Natural killer cell treated with Interleukin-12 subunit alpha and Interleukin-12 subunit beta and Interleukin-15 and Interleukin-18, amount 100 ng/mL, for 72 hours (primary cell): ENCODE results near the gene ADAMTS2. TPM values are rescaled to one million over a fixed set of nuclear protein-coding genes. Genes with fewer than 3 reads are reported as not detected.

Source experiments
- ATAC-seq, 2 donors: fragments of 150-1000 bp; cut with Tn5 transposase in 1 of 2; sonication (Bioruptor Pico), chemical (Tn5 transposase) in 1 of 2; 2 replicates each; pipeline ENCODE4 v1.10.0; 2021
- DNase-seq: peaks from one replicate; pipeline ENCODE4 v3.0.0; 2022; ENCODE audit warnings: low spot score
- H3K27ac Mint-ChIP-seq, 2 donors: 1 replicate in 1 of 2; 2 replicates in 1 of 2; pipeline ENCODE4 v1.8.0; 2022; ENCODE audit warnings: mixed read lengths in 2 of 2, mild to moderate bottlenecking in 1 of 2, moderate library complexity in 1 of 2
- H3K27me3 Mint-ChIP-seq, 2 donors: 1 replicate in 1 of 2; 2 replicates in 1 of 2; pipeline ENCODE4 v1.8.0; 2022; ENCODE audit warnings: mixed read lengths in 2 of 2
- H3K36me3 Mint-ChIP-seq: one replicate; pipeline ENCODE4 v1.8.0; 2022; ENCODE audit warnings: mixed read lengths
- H3K4me1 Mint-ChIP-seq, 2 donors: 1 replicate in 1 of 2; 2 replicates in 1 of 2; pipeline ENCODE4 v1.8.0; 2022; ENCODE audit warnings: low read depth in 2 of 2, mixed read lengths in 2 of 2, mild to moderate bottlenecking in 1 of 2
- H3K4me3 Mint-ChIP-seq: one replicate; pipeline ENCODE4 v1.8.0; 2022; ENCODE audit warnings: mixed read lengths
- H3K9me3 Mint-ChIP-seq: 2 replicates; pipeline ENCODE4 v1.8.0; 2022; ENCODE audit warnings: mixed read lengths
- total RNA-seq, 2 donors: library from RNA; stranded (reverse); gene quantifications; one replicate each; pipeline ENCODE4 v1.2.3, GENCODE V29; 2022

ADAMTS2 gene
- total RNA-seq, 2 donors from 2014 or later, result not detected

DNA sequence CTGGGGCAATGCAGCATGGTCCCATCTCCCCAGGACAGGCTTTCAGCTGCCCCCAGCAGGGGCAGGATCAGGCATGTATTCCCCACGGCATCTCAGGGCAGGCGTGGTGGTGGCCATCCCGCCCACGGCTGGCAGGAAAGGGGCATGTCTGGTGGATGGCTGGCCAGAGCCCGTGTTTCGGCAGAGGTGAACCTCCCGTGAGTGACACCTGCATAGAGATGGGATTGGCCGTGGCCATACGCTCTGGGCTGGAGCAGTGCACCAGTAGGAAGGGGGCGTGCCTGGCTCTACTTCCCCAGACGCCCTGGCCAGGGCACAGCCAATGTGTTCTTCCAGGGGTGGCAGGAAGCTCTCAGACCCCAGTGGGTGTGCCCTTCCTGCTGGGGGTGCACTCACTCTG is 146.0 kb downstream of the ADAMTS2 start:
- no peaks in the 10 kb centered on the region for H3K9me3 Mint-ChIP-seq
- H3K27me3 Mint-ChIP-seq, result no peaks in the 10 kb centered on the region
- no peak overlapping the region for H3K27ac Mint-ChIP-seq
- ATAC-seq (no peak), DNase-seq (no peak)
- H3K36me3 Mint-ChIP-seq, result no peaks in the 10 kb centered on the region
- no peaks in the 10 kb centered on the region for H3K4me1 Mint-ChIP-seq
- H3K4me3 Mint-ChIP-seq, result no peak overlapping the region

DNA sequence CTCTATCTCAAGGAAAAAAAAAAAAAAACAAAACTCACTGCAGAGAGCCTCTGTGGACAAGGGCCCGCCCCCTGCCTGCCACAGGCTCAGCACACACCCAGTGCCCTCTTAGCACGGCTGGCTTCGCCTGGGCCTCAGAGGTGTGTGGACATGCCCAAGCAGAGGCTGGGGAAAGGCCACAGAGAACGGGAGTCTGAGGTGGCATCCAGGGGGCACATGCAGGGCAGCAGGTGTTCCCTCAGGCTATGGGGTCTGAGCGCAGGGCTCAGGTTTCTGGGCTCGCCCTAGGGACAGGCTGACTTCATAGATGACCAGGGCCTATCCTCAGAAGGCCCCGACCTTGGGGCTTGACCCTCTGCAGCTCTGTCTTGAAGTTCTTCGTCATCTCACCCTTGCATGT is 146.4 kb downstream of the ADAMTS2 start:
- Mint-ChIP-seq H3K4me3 (no peak overlapping the region), H3K4me1 (no peaks in the 10 kb centered on the region), H3K9me3 (no peaks in the 10 kb centered on the region)

DNA sequence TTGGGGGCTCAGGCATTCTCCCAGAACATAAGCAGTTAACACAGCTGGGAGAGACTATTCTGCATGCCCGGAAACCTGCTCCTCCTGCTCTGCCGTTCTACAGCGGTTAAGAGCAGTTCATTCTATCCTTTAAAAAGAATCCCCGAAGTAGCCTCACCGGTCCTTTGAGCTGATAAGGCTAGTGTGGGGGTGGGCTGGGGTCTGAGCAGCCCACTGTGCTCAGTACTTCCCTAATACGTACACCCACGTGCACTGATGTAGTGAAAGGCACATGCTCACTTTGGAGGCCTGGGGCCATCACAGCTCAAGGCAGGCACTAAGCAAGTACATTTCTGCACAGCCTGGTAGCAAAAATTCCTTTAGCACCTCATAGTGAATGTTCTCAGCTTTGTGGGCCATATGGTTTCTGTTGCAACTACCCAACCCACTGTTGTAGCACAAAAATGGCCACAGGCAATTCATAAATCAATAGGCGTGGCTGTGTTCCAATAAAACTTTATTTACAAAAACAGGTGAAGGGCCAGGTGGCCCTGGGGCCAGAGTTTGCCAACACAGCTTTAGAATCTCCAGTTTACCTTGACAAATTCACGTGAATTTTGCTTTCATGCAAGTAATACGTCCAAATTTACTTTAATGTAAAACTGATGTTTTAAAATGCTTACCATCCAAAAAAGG is 148.7 kb downstream of the ADAMTS2 start:
- DNase-seq, result no peak
- Mint-ChIP-seq H3K27me3 (no peaks in the 10 kb centered on the region), H3K4me1 (no peaks in the 10 kb centered on the region), H3K9me3 (no peaks in the 10 kb centered on the region), H3K4me3 (no peak overlapping the region), H3K27ac (no peak overlapping the region), H3K36me3 (no peaks in the 10 kb centered on the region)
- no peak for ATAC-seq

More for the DNA sequence above, 146.4 kb downstream of the ADAMTS2 start:
- H3K36me3 Mint-ChIP-seq, result no peaks in the 10 kb centered on the region
- no peak overlapping the region for H3K27ac Mint-ChIP-seq
- ATAC-seq (peak in 1 of 2 donors; percentile 30), DNase-seq (no peak)
- no peaks in the 10 kb centered on the region for H3K27me3 Mint-ChIP-seq

DNA sequence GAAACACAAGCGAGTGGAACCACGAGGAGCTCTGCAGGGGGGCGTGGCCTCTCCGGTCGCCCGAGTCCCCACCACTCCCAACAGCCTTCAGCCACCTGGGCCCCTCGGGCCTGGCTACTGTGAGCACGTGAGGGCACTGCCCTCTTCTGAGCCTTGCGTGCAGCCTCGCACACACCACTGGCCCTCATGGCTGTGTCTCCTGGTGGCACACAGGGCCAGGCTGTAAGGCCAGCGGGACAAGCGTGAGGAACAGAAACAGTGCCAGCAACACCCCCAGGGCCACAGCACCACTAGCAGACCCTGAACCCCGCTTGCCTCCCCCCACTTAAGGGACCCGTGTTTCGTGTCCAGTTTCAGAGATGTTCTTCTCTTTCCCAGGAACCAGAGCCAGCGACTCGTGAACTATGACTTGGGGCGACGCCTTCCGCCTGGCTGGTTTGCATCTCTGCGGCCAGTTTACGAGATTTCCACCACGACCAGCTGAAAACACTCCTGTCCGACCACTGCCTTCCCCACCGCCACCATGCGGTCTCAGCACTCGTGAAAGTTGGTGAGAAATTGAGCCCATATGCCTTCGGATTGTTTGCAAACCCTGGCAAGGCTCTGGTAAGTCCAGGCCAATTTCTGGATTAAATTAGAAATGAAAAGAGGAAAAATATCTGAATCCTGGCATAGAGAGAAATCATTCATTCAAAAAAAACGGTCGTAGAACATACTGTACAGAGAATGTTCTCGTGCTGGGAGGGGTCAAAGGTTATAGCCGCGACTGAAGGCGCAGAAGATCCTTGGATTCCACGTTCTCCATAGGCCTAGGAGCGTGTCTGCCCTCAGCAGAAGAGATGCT is 149.5 kb downstream of the ADAMTS2 start:
- DNase-seq (no peak), ATAC-seq (no peak)
- H3K4me3 Mint-ChIP-seq, result no peak overlapping the region
- no peaks in the 10 kb centered on the region for H3K27me3 Mint-ChIP-seq
- H3K27ac Mint-ChIP-seq, result no peak overlapping the region
- H3K9me3 Mint-ChIP-seq, result no peaks in the 10 kb centered on the region
- no peaks in the 10 kb centered on the region for H3K4me1 Mint-ChIP-seq
- H3K36me3 Mint-ChIP-seq, result no peaks in the 10 kb centered on the region

DNA sequence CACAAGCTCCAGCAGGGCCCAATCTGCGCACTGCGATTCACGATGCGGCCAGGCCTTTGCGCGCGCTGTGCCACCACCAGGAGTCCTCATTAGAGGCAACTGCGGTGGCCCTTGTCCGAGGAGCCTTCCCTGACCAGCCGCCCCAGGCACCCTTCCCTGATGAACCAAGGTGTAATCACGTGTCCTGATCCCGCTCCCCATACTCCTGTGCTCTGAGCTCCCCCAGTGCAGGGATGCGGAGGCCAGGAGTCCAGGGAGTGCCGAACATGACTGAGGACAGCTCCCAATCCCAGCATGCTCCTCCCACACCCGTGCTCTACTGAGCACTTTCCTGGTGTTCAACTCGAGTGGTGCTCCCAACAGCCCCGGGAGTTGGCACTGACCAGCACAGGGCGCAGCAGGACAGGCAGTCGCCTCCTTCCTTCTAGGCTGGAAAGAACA is 150.3 kb downstream of the ADAMTS2 start:
- Mint-ChIP-seq H3K4me3 (no peak overlapping the region), H3K27ac (no peak overlapping the region), H3K27me3 (no peaks in the 10 kb centered on the region), H3K36me3 (no peaks in the 10 kb centered on the region), H3K9me3 (no peaks in the 10 kb centered on the region), H3K4me1 (no peaks in the 10 kb centered on the region)
- no peak for DNase-seq
- no peak for ATAC-seq

DNA sequence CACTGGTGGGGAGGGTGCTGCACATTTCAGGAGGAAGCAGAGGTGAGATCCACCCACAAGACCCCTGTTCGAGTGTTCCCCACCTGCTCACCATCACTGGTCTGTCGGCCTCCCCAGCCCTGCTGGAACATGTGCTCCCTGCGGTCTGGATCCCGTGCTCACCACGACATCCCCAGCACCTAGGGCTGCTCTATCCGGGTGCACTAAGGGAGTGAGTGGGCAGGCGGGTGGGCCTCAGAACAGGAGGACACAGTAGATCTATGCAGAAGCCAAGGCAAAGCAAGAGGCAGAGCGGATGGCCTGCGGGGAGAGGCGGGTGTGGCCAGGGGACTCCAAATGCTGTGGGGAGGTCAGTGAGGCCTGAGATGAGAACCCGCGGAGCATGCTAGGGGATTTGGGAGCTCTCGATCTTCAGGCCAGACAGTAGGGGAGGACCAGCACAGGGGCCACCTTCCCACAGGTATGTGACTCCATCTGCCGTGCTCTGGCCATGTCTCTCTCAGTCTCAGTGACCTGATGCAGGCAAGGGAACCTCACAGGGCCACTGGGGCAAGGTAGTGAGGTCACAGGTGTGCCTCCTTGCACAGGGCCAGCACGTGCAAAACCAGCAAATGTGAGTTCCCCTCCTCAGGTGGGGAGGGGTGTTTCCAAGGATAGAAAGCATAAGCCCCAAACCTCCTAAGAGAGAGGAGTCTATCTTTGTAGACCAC is 150.9 kb downstream of the ADAMTS2 start:
- no peak overlapping the region for H3K4me3 Mint-ChIP-seq
- ATAC-seq (no peak), DNase-seq (no peak)
- no peaks in the 10 kb centered on the region for H3K9me3 Mint-ChIP-seq
- H3K36me3 Mint-ChIP-seq, result no peaks in the 10 kb centered on the region
- no peak overlapping the region for H3K27ac Mint-ChIP-seq
- no peaks in the 10 kb centered on the region for H3K4me1 Mint-ChIP-seq
- no peaks in the 10 kb centered on the region for H3K27me3 Mint-ChIP-seq

DNA sequence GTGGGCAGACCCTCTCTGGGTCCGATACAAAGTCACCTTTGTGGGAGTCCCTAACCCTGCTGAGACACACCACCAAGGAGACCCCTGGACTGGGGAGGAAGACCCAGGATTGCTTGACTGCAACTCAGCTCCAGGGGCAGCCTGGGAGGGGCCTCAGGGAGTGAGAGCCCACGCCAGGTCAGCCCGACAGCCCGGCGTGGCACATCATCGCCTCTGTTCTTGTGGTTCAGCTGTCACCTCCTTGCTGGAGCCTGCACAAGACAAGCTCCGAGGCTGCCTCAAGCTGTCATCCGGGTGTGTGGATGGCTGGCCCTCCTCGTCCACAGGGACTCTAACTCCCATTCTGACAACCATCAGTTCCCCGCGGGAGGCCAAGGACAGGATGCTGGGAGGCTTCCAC is 151.5 kb downstream of the ADAMTS2 start:
- H3K27me3 Mint-ChIP-seq, result no peaks in the 10 kb centered on the region
- no peak overlapping the region for H3K27ac Mint-ChIP-seq

DNA sequence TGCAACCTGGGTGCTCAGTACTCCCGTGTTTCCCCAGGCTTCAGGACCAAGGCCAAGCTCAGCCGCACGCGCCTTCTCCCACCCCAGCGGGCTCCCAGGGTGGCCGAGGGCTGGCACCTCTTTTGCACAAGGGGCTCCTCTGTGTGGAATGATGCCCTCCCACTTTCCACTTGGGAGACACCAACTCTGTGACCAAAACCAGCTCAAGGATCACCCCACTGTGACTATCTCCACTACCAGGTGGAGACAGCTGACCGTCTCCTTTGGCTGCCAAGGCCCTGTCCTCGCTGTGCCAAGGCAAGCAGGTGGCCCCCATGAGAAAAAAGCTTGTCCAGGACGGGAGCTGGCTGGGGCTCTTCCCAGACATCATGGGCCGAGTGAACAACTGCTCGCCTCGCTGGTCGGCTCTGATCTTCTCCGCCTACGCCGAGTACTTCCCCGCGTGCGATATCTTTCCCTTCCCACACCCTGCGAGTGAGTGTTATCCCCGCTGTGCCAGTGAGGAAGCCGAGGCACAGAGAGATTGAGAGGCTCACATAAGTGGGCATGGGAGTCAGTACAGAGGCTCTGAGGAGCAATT is 152.3 kb downstream of the ADAMTS2 start:
- Mint-ChIP-seq H3K27me3 (no peaks in the 10 kb centered on the region), H3K36me3 (no peaks in the 10 kb centered on the region), H3K4me3 (no peak overlapping the region), H3K27ac (no peak overlapping the region), H3K4me1 (no peaks in the 10 kb centered on the region), H3K9me3 (no peaks in the 10 kb centered on the region)
- DNase-seq (no peak), ATAC-seq (no peak)

More for the DNA sequence above, 151.5 kb downstream of the ADAMTS2 start:
- H3K9me3 Mint-ChIP-seq, result no peaks in the 10 kb centered on the region
- H3K4me1 Mint-ChIP-seq, result no peaks in the 10 kb centered on the region
- ATAC-seq (peak in 1 of 2 donors; percentile 2), DNase-seq (no peak)
- H3K36me3 Mint-ChIP-seq, result no peaks in the 10 kb centered on the region
- no peak overlapping the region for H3K4me3 Mint-ChIP-seq

DNA sequence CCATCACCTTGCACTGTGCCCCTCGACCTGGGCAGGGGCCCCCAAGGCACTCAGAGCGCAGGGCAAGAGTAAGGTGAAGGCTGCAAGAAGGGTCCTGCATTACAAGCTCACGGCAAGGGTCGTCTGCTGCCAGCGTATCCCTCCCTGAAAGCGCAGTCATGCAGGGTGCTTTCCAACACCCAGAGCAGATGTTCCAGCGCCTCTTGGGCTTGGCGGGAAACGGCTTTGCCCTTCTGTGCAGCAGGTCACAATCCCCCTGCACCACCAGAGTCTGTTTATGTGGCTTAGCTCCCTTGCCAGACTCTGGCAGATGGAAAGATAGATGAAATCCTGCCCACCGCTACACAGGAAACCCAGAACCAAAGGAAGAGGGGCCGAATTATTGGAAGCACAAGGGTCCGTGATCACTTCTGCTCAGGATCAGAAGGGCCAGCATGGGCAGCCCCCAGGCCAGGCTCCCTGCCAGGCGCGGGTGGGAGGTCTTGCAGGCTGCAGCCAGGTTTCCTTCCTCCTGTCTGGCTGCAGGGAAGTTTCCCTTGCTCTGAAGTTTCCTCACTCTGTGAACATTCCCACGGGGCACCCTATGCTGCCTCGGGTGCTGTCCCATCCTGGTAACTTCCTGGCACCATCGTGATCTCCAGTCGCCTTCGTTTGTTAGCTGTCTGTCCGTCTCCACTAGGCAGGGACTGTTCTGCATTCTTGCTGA is 152.9 kb downstream of the ADAMTS2 start:
- no peaks in the 10 kb centered on the region for H3K4me1 Mint-ChIP-seq
- no peaks in the 10 kb centered on the region for H3K36me3 Mint-ChIP-seq
- ATAC-seq (no peak), DNase-seq (no peak)
- H3K9me3 Mint-ChIP-seq, result no peaks in the 10 kb centered on the region
- H3K27ac Mint-ChIP-seq, result no peak overlapping the region
- no peaks in the 10 kb centered on the region for H3K27me3 Mint-ChIP-seq
- no peak overlapping the region for H3K4me3 Mint-ChIP-seq

DNA sequence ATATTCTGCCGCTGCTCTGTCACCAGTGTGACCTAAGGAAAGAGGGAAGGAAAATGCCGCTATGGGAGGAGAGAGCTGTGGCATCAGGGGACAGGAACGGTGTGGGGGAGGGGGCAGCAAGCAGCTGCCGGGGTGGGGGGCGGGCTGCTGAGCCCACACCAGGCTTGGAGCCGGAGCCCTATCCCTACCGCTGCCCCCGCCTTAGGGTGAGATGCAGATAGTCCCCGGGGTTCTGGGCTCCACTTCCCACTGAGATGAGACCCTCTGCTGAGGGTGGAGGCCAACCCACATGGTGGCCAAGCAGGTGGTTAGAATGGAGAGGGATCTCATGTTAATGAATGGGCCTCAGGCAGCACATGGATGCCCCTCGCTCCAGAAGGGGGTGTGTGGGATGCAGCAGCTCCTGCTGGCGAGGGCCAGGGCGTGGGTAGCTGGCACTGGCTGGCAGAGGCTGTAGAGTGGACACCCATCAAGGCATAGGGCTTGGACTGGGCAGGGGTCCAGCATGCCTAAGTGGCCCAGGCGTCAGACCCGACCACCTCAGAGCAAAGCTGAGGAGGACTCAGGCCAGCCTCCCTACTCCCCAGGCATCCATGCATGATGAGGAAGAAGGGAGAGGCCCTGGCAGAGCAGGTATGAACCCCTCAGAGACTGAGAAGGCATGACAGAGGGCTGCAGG is 153.6 kb downstream of the ADAMTS2 start:
- Mint-ChIP-seq H3K4me1 (no peaks in the 10 kb centered on the region), H3K27me3 (no peaks in the 10 kb centered on the region), H3K4me3 (no peak overlapping the region)

DNA sequence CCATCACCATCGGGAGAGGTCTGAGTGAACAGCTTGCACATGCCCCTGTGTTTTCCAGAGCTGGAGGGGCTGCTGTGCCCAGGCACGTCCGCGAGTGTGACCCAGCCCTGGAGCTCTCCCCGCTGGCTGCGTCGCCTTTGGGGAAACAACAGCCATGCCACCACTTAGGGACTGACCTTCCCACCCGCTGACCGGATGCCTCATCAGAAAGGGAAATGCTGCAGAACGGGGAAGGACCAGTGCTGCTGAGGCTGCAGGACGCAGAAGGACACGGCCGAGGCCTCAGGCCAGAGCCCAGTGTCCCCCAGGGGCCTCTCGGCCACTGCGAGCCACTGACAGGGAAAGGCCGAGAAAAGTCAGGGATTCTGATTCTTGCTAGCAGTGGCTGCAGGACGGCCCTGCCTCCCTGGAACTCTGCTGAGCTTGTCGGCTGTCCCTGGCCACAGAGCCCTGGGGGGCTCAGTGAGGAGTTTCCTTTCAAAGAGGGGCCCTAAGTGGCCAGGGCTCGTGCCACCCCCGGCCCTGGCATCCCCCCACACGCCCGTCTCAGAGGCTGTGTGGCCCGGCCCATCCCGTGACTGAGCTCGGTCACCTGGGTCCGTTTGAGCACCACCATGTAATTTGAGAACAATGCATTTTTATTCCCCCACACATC is 154.3 kb downstream of the ADAMTS2 start:
- H3K27me3 Mint-ChIP-seq, result no peaks in the 10 kb centered on the region
- DNase-seq, result no peak
- ATAC-seq, result no peak
- H3K27ac Mint-ChIP-seq, result no peak overlapping the region
- no peaks in the 10 kb centered on the region for H3K4me1 Mint-ChIP-seq
- H3K9me3 Mint-ChIP-seq, result no peaks in the 10 kb centered on the region
- no peaks in the 10 kb centered on the region for H3K36me3 Mint-ChIP-seq
- H3K4me3 Mint-ChIP-seq, result no peak overlapping the region

More for the DNA sequence above, 153.6 kb downstream of the ADAMTS2 start:
- ATAC-seq (no peak), DNase-seq (no peak)
- Mint-ChIP-seq H3K36me3 (no peaks in the 10 kb centered on the region), H3K27ac (no peak overlapping the region), H3K9me3 (no peaks in the 10 kb centered on the region)

DNA sequence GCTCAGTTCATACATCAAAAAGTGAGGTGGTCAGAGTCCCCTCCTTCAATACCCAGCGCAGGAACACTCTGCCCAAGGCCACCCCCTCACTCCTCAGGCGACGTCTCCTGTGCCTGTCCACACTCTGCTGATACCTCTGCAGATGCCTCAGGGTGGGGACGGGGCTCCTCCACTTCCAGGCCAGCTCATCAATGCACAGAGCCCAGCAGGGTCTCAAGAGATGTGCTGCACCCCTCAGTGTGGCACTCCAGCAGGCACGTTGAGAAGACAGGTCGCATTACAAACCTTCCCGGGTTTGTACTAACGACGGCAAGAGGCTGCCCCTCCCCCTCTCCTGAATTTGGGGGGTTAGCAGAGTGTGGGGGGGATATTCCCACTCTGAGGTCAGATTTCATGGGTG is 156.6 kb downstream of the ADAMTS2 start:
- H3K27me3 Mint-ChIP-seq, result no peaks in the 10 kb centered on the region
- H3K4me3 Mint-ChIP-seq, result no peak overlapping the region
- H3K27ac Mint-ChIP-seq, result no peak overlapping the region
- no peaks in the 10 kb centered on the region for H3K4me1 Mint-ChIP-seq
- no peak for ATAC-seq
- no peaks in the 10 kb centered on the region for H3K9me3 Mint-ChIP-seq
- no peaks in the 10 kb centered on the region for H3K36me3 Mint-ChIP-seq
- DNase-seq, result no peak
